Right ventricle myocardium inferior (tissue), 1 donor: ENCODE measurements around the gene MAPKAPK5. TPM values are rescaled to one million over a fixed set of nuclear protein-coding genes. Genes with fewer than 3 reads are reported as not detected.

Experiments
- ATAC-seq: fragments of 200-7000 bp; cut with Tn5 transposase; one replicate; pipeline ENCODE4 v1.9.1; 2020; ENCODE audit warnings: mild to moderate bottlenecking, moderate library complexity
- DNase-seq: peaks from one replicate; pipeline ENCODE4 v3.0.0; 2021; ENCODE audit errors: missing footprints
- intact Hi-C: fragments of 100-400 bp; cut with DNase I; formaldehyde crosslinking; loops from one replicate; pipeline ENCODE4 v1.11.0; 2022
- total RNA-seq: library from RNA; stranded (reverse); fragmentation: NEBNext Ultra II Directional; extraction: Animal tissue kit (Norgen Biotek cat#: 25700); gene quantifications from one replicate; pipeline ENCODE4 v1.2.1, GENCODE V29; 2021
- donor health status: DM: no; HTN: yes; CAD: no; lungs with severe emphysema.

The MAPKAPK5 gene
- total RNA-seq, 1 donor from 2014 or later = 26.2 TPM

GRCh38 chr12:111869671-111870070, 27.6 kb downstream of the MAPKAPK5 start:
- DNase-seq = no peak
- intact Hi-C loops = no loop called here
- ATAC-seq = no peak

- DNase-seq (no peak), ATAC-seq (no peak)
- intact Hi-C loops = no loop called here
Observed at GRCh38 chr12:111870216-111870615, 28.2 kb downstream of the MAPKAPK5 start.

- no peak for ATAC-seq
- no peak for DNase-seq
- intact Hi-C loops = no loop called here
Observed at GRCh38 chr12:111870706-111871105, 28.7 kb downstream of the MAPKAPK5 start.

- no peak for ATAC-seq
- no peak for DNase-seq
- intact Hi-C loops = no loop called here
Observed at GRCh38 chr12:111873113-111873512, 31.1 kb downstream of the MAPKAPK5 start.

- intact Hi-C loops = no loop called here
- ATAC-seq (no peak), DNase-seq (no peak)
Observed at GRCh38 chr12:111881716-111882115, 39.7 kb downstream of the MAPKAPK5 start.

- no peak for DNase-seq
- ATAC-seq = peak; percentile 52
- intact Hi-C loops = no loop called here
Observed at GRCh38 chr12:111886662-111887545, 44.9 kb downstream of the MAPKAPK5 start.

- intact Hi-C loops = no loop called here
- DNase-seq (no peak), ATAC-seq (peak; percentile 40)
Observed at GRCh38 chr12:111887926-111888745, 46.1 kb downstream of the MAPKAPK5 start.

- ATAC-seq = no peak
- intact Hi-C loops = no loop called here
- no peak for DNase-seq
Observed at GRCh38 chr12:111893287-111893686, 51.3 kb downstream of the MAPKAPK5 start.

- intact Hi-C loops = no loop called here
- ATAC-seq (no peak), DNase-seq (no peak)
Observed at GRCh38 chr12:111894556-111894955, 52.5 kb downstream of the MAPKAPK5 start.

GRCh38 chr12:111901182-111901581, 59.2 kb downstream of the MAPKAPK5 start:
- DNase-seq = no peak
- ATAC-seq = no peak
- intact Hi-C loops = no loop called here

GRCh38 chr12:111904446-111904975, 62.5 kb downstream of the MAPKAPK5 start:
- DNase-seq = no peak
- intact Hi-C loops = no loop called here
- no peak for ATAC-seq

- no peak for ATAC-seq
- intact Hi-C loops = no loop called here
- DNase-seq = no peak
Observed at GRCh38 chr12:111905502-111905901, 63.5 kb downstream of the MAPKAPK5 start.

- intact Hi-C loops = no loop called here
- ATAC-seq (no peak), DNase-seq (no peak)
Observed at GRCh38 chr12:111907740-111908139, 65.7 kb downstream of the MAPKAPK5 start.

- DNase-seq = no peak
- intact Hi-C loops = no loop called here
- no peak for ATAC-seq
Observed at GRCh38 chr12:111925171-111925570, 83.1 kb downstream of the MAPKAPK5 start.

- DNase-seq (no peak), ATAC-seq (no peak)
- intact Hi-C loops = no loop called here
Observed at GRCh38 chr12:111926631-111927030, 84.6 kb downstream of the MAPKAPK5 start.

- DNase-seq = no peak
- ATAC-seq = no peak
- intact Hi-C loops = no loop called here
Observed at GRCh38 chr12:111927346-111927745, 85.3 kb downstream of the MAPKAPK5 start.

GRCh38 chr12:111932241-111932640, 90.2 kb downstream of the MAPKAPK5 start:
- ATAC-seq (no peak), DNase-seq (no peak)
- intact Hi-C loops = no loop called here

GRCh38 chr12:111936869-111937268, 94.8 kb downstream of the MAPKAPK5 start:
- DNase-seq = no peak
- no peak for ATAC-seq
- intact Hi-C loops = no loop called here

- intact Hi-C loops = no loop called here
- DNase-seq (no peak), ATAC-seq (peak; percentile 78)
Observed at GRCh38 chr12:111937429-111937828, 95.4 kb downstream of the MAPKAPK5 start.

- intact Hi-C loops = no loop called here
- ATAC-seq (no peak), DNase-seq (no peak)
Observed at GRCh38 chr12:111942557-111942956, 100.5 kb downstream of the MAPKAPK5 start.
